ENCODE data around the gene SMPX.

The SMPX gene

GRCh38 chrX:21741869-21742701 is 15.8 kb downstream of the SMPX start:
- DNase-seq: no peak

DNA sequence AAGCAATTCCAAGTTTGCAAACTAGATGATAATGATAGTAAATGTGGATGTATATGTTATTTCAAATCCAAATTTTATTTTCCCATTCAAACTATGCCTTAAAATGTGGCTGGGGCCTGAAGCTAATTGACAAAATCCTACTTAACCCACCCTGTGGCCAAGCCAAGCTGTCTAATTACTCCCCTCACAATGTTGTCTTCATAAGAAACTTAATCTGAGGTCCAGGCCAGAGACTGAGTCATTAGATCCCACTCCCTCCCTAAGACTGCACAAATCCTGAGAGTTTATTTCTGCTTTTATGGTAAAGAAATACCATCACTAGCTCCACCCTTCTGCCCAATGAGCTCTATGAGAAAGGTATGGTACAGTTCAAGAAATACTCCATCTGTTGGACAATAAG is 16.6 kb downstream of the SMPX start:
- DNase-seq: no peak

- no peak for DNase-seq
Observed at GRCh38 chrX:21740329-21741274, 17.3 kb downstream of the SMPX start.

DNA sequence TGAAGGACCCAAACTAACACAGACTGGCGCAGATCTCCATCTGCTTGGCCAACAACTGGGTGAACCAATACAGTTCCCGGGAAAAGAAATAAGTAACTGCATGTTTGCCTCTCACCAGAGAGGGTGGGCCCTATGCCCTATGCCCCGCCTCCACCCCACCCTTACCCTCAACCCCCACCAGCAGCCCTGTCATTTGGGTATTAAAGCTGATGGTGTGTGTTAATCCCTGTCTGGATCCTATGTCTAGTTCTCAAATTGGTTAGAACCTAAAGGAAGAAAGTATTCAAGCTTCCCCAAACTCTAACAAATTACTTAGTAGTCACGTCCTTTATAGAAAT is 19.0 kb downstream of the SMPX start:
- DNase-seq: no peak

GRCh38 chrX:21738210-21738949 is 19.5 kb downstream of the SMPX start:
- no peak for DNase-seq

DNA sequence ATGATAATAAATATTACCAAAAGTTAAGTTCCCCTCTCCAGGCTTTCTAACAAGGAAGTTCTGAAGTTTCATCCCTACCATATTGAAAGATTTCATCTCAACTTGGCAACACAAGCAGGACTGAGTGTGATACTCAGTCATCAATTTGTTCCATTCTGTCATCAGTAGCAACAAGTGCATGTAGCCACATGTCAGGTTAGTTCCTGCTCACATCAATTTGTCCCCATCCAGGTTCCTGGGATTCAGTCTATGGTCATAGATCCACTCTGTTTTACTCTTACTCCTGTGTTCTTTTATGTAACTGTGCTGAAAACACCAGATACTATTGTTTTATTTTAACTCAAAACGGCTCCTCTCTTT is 22.2 kb downstream of the SMPX start:
- DNase-seq: no peak

DNA sequence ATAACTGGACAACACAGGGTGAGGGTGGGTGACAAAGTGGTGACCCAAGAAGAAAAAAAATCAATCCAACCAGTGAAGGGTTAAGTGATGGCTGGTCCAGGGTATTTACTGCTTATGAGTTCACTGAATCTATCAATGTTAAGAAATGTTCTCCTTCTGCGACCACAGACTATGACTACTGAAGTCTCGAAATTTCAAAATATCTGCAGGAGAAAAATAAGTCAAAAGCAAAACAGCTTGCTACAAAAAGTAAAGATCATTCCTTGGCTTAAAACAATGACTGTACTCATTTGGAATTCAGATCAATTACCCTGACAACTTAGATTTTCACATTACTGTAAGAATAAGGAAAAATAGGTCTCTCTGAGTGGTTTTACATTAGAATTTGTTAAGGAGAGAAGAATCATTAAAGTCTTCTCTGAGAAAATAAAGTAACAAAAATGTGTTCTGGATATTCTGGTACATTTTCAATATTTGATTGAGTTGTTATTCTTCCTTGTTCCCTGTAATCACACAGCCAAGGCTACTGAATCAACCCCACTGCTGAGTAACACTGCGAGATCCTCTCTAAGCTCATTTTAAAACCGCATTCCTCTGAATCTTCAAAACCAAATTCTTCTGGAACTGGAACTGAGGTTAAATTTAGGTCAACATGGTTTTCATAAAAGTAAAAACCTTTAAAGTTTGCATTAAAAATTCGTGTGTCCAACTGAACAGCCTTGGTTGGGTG is 22.7 kb downstream of the SMPX start:
- DNase-seq: no peak

DNA sequence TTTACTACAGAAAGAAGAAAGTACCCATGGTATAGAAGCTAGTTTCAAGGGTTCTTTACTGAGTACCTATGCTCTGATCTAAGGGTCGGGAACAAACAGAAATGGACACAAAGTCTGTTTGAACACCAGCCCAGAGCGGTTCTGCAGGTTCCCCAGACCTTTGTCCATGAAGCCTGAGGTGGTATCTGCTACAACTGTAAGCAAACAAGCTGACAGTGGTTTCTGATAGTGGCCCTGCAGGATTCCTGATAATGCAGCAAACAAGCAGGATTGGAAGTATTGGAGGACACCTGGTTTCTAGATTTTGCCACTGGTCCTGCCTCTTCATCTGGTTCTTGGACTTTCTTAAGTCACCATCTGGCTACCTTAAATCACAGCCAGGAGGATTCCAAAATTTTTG is 23.7 kb downstream of the SMPX start:
- no peak for DNase-seq

DNA sequence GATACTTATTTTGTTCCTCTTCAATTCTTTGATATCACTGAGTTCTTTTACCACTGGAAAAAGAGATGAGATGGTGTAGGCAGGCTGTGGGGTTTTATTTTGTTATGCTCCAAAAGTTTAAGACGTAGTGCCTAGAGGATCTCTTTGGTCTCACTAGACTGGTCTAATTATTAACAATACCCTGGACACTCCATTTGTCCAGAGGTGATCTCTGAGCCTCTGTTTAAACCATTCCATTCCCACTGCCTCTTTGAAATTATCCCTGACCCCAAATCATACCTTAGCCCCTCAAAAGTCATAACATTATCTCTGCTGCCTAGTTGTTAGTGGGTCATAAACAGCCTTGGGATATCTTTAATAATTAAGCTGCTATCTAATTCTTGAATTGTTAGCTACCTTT is 24.2 kb downstream of the SMPX start:
- no peak for DNase-seq

DNA sequence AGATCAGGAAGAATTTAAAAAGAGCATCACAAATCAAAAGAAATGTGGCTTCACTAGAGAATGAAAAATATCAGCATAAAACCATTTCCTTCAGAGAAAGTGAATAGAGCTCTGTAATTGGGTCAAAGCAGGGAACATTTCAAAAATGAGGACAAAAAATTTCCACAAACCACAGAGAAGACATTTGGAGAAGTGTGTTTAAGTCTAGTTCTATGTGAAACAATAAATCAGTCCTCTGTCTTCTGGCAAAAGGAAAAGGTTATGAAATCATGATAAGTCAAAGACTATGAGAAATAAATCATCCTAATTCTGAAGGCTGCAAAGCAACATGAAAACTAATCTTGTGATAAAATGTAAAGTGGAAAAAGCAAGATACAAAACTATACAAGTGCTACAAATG is 27.9 kb downstream of the SMPX start:
- DNase-seq: no peak

DNA sequence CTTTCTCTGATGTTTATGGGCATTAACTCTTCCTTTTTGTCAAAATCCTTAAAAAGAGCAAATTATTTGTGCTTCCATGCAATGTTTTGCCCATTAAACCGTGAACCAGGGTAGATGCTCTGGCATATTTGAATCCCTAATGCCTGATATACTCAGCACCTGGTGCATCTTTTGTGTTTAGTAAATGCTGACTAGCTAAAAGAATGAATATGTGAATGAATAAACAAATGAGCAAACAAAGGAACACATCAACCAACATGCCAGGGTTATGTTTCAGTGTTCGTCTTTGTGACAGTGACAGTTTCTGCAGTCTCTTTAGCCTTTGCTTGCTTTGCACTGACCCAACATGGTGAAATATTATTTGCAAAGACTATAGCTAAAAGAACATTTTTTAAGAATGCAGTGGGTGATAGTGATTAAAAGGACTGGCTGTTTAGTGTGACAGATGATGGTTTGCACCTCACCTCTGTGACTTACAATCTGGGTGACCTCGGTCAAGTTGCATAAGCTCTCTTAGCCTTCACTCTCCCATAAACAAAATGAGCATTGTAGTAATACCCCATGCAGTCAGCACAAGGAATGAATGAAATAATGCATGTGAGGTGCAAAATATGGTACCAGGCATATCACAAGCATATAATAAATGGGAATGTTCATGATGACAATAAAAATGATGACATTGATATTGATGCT is 29.5 kb downstream of the SMPX start:
- DNase-seq: no peak

DNA sequence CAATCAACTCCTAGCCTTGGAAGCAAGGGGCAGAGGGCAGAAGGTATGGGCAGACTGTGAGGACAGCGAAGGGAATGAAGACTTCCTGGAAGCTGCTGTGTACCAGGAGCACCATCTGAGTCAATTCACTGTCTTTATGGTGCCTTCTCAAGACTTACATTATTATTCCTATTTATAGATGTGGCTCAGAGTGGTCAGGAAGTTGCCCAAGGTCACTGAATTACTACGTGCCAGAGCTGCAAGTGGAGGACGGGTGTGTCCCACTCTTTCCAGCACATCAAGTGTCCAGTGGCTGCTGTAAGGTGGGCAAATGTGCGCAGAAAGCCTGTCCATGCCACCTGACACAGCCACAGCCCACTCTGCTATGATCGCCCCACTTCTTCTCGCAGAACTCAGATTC is 32.0 kb downstream of the SMPX start:
- no peak for DNase-seq

DNA sequence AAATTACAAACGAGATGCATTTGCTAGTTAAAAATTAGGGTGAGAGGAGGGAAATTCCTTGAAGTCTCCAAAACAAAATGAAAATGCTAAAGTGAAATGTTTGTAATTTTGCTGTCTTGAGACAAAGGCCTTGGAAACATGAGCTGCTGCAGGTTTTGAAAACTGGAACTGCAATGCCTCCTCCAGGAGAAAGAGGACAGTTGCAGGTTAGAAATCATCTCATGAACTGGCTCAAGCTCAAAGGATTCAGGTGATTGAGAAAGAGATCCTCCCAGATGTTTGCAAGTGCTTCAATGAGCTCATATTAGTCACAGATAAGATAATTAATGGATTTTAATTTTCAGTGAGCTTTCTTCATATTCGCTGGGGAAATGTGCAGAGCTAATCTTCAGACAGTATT is 32.4 kb downstream of the SMPX start:
- DNase-seq: no peak

GRCh38 chrX:21723814-21724213 is 34.1 kb downstream of the SMPX start:
- DNase-seq: no peak

- DNase-seq: no peak
Observed at GRCh38 chrX:21723084-21723483, 34.8 kb downstream of the SMPX start.

- no peak for DNase-seq
Observed at GRCh38 chrX:21721195-21721594, 36.7 kb downstream of the SMPX start.

- no peak for DNase-seq
Observed at GRCh38 chrX:21718575-21718974, 39.3 kb downstream of the SMPX start.

- DNase-seq: no peak
Observed at GRCh38 chrX:21717802-21718201, 40.1 kb downstream of the SMPX start.

GRCh38 chrX:21715825-21716224 is 42.1 kb downstream of the SMPX start:
- DNase-seq: no peak

DNA sequence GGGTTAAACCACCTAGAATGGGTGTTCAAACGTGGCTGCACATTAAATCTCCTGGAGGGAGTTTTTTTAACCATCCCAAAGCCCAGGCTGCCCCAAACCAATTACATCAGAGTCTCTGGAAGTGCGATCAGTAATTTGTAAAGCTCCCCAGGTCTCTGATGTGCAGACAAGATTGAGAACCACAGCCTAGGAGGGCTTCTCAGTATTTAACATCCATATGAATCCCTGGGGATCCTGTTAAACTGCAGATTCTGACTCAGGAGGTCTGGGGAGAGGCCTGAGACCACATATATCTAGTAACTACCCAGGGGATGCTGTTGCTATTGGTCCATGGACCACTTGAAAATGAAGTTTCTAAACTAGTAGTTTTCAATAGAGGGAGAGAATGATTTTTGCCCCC is 42.6 kb downstream of the SMPX start:
- no peak for DNase-seq

GRCh38 chrX:21711848-21712197 is 46.1 kb downstream of the SMPX start:
- DNase-seq: no peak

- DNase-seq: no peak
Observed at GRCh38 chrX:21711129-21711847, 46.6 kb downstream of the SMPX start.
